ENCODE measurements around the gene TRMT11.

GRCh38 chr6:125947615-125948014 is 38.7 kb upstream of the TRMT11 start:
- TF ChIP-seq RAD21 (IDR thresholded peaks at IDR 0.05; ENCODE audit: low read depth): no peak
- no peak for TF ChIP-seq EGR1 (IDR thresholded peaks at IDR 0.05)
- TF ChIP-seq NFIC (IDR thresholded peaks at IDR 0.05): no peak
- no peak for TF ChIP-seq YY1 (IDR thresholded peaks at IDR 0.05; ENCODE audit: low read depth)
- TF ChIP-seq MAX (IDR thresholded peaks at IDR 0.05): no peak
- no peak for TF ChIP-seq FOXM1 (IDR thresholded peaks at IDR 0.05; ENCODE audit: borderline replicate concordance, low read depth)
- TF ChIP-seq CEBPB (IDR thresholded peaks at IDR 0.05): no peak
- TF ChIP-seq TAF1 (IDR thresholded peaks at IDR 0.05; ENCODE audit: low read depth): no peak
- TF ChIP-seq REST (IDR thresholded peaks at IDR 0.05; ENCODE audit: low read depth): no peak
- TF ChIP-seq TEAD4 (IDR thresholded peaks at IDR 0.05): no peak
- no peak for TF ChIP-seq ZBTB7A (IDR thresholded peaks at IDR 0.05; ENCODE audit: low read depth)
- TF ChIP-seq CREB1 (IDR thresholded peaks at IDR 0.05; ENCODE audit: low read depth): no peak
- TF ChIP-seq EP300 (IDR thresholded peaks at IDR 0.05; ENCODE audit: borderline replicate concordance): no peak

Measured in Ishikawa (cell line).